Measurements from ENCODE around the gene BARX2.

GRCh38 chr11:129446572-129446971 is 70.9 kb downstream of the BARX2 start:
- TF ChIP-seq CTCF (IDR thresholded peaks at IDR 0.05; ENCODE audit: extremely low read depth in 1 of 2, insufficient read depth in 1 of 2, low read depth in 1 of 2, low read length in 2 of 2) (no peak), FOS (IDR thresholded peaks at IDR 0.05; ENCODE audit: borderline replicate concordance, insufficient read depth, low read length) (no peak), EZH2 (IDR thresholded peaks at IDR 0.05; ENCODE audit: borderline replicate concordance, low read depth, low read length, severe bottlenecking) (no peak)

Measured in endothelial cell of umbilical vein (primary cell).